Neural progenitor cell (in vitro differentiated cells): Measurements from ENCODE around the gene TMEM184A. TPM values are rescaled to one million over a fixed set of nuclear protein-coding genes. Genes with fewer than 3 reads are reported as not detected.

Experiments used
- DNase-seq: peaks from one replicate; pipeline ENCODE4 v3.0.0-alpha.2; 2016; ENCODE audit warnings: low spot score
- H2AFZ ChIP-seq: fragments of 200-600 bp; sonication (generic); replicated peaks from 2 replicates; pipeline ENCODE4 v1.6.1; 2016; ENCODE audit warnings: antibody characterized with exemption
- H3F3A ChIP-seq: fragments of 200-600 bp; sonication (generic); 2 replicates; pipeline ENCODE4 v1.6.1; 2016; ENCODE audit warnings: antibody characterized with exemption, low read depth
- H3K27ac ChIP-seq: fragments of 200-600 bp; sonication (generic); 2 replicates; pipeline ENCODE4 v1.5.1; 2016; ENCODE audit warnings: mild to moderate bottlenecking
- H3K27me3 ChIP-seq: fragments of 200-600 bp; sonication (generic); 2 replicates; pipeline ENCODE4 v1.6.1; 2016; ENCODE audit warnings: mild to moderate bottlenecking, moderate library complexity
- H3K36me3 ChIP-seq: fragments of 200-600 bp; sonication (generic); 2 replicates; pipeline ENCODE4 v1.5.1; 2016
- H3K4me1 ChIP-seq: fragments of 200-600 bp; sonication (generic); 2 replicates; pipeline ENCODE4 v1.6.1; 2016; ENCODE audit warnings: mixed run types
- H3K4me2 ChIP-seq: fragments of 200-600 bp; sonication (generic); 2 replicates; pipeline ENCODE4 v1.6.1; 2016
- H3K4me3 ChIP-seq: fragments of 200-600 bp; sonication (generic); 2 replicates; pipeline ENCODE4 v1.5.1; 2016
- H3K79me2 ChIP-seq: fragments of 200-600 bp; sonication (generic); 2 replicates; pipeline ENCODE4 v1.6.1; 2016; ENCODE audit warnings: low read depth
- H3K9ac ChIP-seq: fragments of 200-600 bp; sonication (generic); 2 replicates; pipeline ENCODE4 v1.6.1; 2016
- H3K9me3 ChIP-seq: fragments of 200-600 bp; sonication (generic); 2 replicates; pipeline ENCODE4 v1.5.1; 2016; ENCODE audit warnings: low read depth
- H4K20me1 ChIP-seq: fragments of 200-600 bp; sonication (generic); 2 replicates; pipeline ENCODE4 v1.6.1; 2016; ENCODE audit warnings: low read depth
- H3K27ac Mint-ChIP-seq: 3 replicates; pipeline ENCODE4 v1.8.0; 2021; ENCODE audit warnings: mixed read lengths
- H3K27me3 Mint-ChIP-seq: 2 replicates; pipeline ENCODE4 v1.8.0; 2022; ENCODE audit warnings: low read depth, mild to moderate bottlenecking, inconsistent platforms, moderate library complexity, mixed read lengths; ENCODE audit not compliant: insufficient read depth
- H3K36me3 Mint-ChIP-seq: 3 replicates; pipeline ENCODE4 v1.8.0; 2021; ENCODE audit warnings: mixed read lengths
- H3K4me1 Mint-ChIP-seq: 3 replicates; pipeline ENCODE4 v1.8.0; 2021; ENCODE audit warnings: mixed read lengths
- H3K4me3 Mint-ChIP-seq: 3 replicates; pipeline ENCODE4 v1.8.0; 2021; ENCODE audit warnings: mild to moderate bottlenecking, moderate library complexity, mixed read lengths
- H3K9me3 Mint-ChIP-seq: 3 replicates; pipeline ENCODE4 v1.8.0; 2020; ENCODE audit warnings: mixed read lengths
- EZH2 ChIP-seq: fragments of 200-600 bp; sonication (generic); IDR thresholded peaks from 2 replicates; pipeline ENCODE4 v1.6.1; 2017; ENCODE audit warnings: antibody characterized with exemption, mild to moderate bottlenecking, moderate library complexity
- EZH2phosphoT487 ChIP-seq: fragments of 200-600 bp; sonication (generic); IDR thresholded peaks from 2 replicates; pipeline ENCODE4 v1.6.1; 2017; ENCODE audit warnings: antibody characterized with exemption
- total RNA-seq: library from RNA; depleted of rRNA; stranded (reverse); fragments of >200 nt; gene quantifications from 2 replicates; pipeline ENCODE4 v1.2.3, GENCODE V29; 2015; ENCODE audit warnings: low replicate concordance
- TF ChIP-seq, protein P1 (sequence below): fragments of 200-600 bp; sonication (generic); IDR thresholded peaks from 2 replicates; pipeline ENCODE4 v1.5.1; 2017; ENCODE audit warnings: antibody characterized with exemption, mild to moderate bottlenecking

Gene TMEM184A
- total RNA-seq, 1 donor from 2014 or later = 0.17 TPM

DNA sequence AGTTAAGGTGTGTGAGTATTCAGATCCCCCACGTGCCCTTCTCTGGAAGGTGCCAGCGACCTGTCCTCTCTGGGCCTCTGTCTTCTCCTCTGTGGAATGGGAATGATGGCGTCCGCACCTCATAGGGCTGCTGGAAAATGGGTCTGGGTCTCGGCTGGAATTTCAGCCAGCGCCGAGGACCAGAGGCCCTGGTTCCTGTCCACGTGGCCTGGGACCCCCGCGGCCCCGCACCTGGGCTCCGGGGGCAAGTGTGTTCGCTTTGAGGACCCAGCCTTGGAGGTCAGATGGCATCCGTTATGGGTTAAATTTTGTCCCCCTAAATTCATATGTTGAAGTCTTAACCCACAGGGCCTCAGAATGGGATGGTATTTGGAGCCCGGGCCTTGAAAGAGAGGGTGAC, 46.4 kb upstream of the TMEM184A start:
- H3K4me2 ChIP-seq = no peak overlapping the region
- no peak overlapping the region for H3K9ac ChIP-seq
- no peaks in the 10 kb centered on the region for H4K20me1 ChIP-seq
- H2AFZ ChIP-seq = no peak overlapping the region
- H3F3A ChIP-seq = no peaks in the 10 kb centered on the region
- no peaks in the 10 kb centered on the region for H3K27me3 ChIP-seq
- no peak overlapping the region for H3K4me3 ChIP-seq
- H3K36me3 ChIP-seq = no peaks in the 10 kb centered on the region
- Mint-ChIP-seq H3K27me3 (no peaks in the 10 kb centered on the region), H3K9me3 (no peaks in the 10 kb centered on the region), H3K4me1 (peaks cover 14% of the 10 kb centered on the region), H3K27ac (no peak overlapping the region), H3K36me3 (no peaks in the 10 kb centered on the region), H3K4me3 (no peak overlapping the region)
- H3K27ac ChIP-seq = no peak overlapping the region
- H3K4me1 ChIP-seq = no peaks in the 10 kb centered on the region
- no peaks in the 10 kb centered on the region for H3K79me2 ChIP-seq
- no peak for DNase-seq
- TF ChIP-seq EZH2 (no peak), EZH2phosphoT487 (no peak)
- TF ChIP-seq, protein P1, sequence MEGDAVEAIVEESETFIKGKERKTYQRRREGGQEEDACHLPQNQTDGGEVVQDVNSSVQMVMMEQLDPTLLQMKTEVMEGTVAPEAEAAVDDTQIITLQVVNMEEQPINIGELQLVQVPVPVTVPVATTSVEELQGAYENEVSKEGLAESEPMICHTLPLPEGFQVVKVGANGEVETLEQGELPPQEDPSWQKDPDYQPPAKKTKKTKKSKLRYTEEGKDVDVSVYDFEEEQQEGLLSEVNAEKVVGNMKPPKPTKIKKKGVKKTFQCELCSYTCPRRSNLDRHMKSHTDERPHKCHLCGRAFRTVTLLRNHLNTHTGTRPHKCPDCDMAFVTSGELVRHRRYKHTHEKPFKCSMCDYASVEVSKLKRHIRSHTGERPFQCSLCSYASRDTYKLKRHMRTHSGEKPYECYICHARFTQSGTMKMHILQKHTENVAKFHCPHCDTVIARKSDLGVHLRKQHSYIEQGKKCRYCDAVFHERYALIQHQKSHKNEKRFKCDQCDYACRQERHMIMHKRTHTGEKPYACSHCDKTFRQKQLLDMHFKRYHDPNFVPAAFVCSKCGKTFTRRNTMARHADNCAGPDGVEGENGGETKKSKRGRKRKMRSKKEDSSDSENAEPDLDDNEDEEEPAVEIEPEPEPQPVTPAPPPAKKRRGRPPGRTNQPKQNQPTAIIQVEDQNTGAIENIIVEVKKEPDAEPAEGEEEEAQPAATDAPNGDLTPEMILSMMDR = no peak
- no peaks in the 10 kb centered on the region for H3K9me3 ChIP-seq

DNA sequence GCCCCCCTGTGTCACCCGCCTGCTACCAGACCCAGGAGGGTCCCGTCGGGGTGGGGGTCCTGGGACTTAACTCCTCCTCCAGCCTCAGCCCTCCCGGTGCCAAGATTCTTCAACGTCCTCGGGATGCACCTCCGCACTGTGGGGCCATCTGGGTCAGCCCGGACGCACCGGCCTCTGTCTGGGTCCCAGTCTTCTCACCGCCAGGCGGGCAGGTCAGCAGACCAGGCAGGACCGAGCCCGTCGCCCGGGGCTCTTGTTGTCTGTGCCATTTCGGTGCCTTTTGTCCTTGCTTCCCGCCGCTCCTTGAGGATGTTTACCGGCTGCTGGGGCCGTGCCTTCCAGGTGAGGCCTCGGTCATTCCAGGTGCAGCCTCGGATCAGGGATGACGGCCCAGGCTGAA, 46.0 kb upstream of the TMEM184A start:
- no peak for DNase-seq

DNA sequence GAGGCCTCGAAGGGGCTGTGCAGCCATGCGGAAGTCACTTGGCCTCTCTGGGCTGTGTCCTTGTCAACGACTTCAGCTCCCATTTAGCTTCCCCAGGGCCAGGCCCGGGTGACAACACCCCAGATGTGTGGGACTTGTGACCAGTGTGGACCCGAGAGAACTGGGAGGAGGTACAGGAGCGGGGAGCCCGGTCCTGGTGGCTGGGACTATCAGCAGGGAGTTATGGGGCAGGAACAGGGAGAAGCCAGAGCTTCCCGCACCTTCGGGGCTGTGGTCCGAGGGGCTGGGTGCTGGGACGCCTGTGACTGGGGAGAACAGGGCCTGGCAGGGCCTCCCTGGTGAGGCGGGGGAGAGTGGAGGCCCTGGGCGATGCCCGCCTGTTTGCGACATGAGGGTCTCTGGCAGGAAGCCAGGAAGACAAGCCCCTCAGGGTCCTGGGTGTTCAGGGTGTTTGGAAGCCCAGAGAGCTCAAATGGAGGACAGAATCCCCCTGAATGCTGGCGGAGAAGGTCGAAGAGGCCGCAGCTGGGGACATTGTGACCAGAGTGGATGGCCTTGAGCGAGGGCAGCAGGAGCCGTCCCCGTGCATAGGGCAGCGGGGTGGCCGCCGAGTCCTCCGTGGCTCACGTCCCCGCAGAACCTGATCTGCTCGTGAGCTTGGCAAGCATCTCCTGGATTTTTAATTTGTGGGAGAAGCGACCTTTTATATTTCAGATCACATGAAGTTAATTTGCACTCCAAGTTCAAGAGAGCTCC, 43.8 kb upstream of the TMEM184A start:
- Mint-ChIP-seq H3K4me1 (peaks cover 5% of the 10 kb centered on the region), H3K27me3 (peaks cover 5% of the 10 kb centered on the region), H3K4me3 (no peak overlapping the region), H3K27ac (no peak overlapping the region), H3K36me3 (no peaks in the 10 kb centered on the region), H3K9me3 (no peaks in the 10 kb centered on the region)
- H3K9me3 ChIP-seq = no peaks in the 10 kb centered on the region
- no peaks in the 10 kb centered on the region for H4K20me1 ChIP-seq
- no peaks in the 10 kb centered on the region for H3F3A ChIP-seq
- H3K36me3 ChIP-seq = no peaks in the 10 kb centered on the region
- no peaks in the 10 kb centered on the region for H3K4me1 ChIP-seq
- H3K27ac ChIP-seq = no peak overlapping the region
- no peak overlapping the region for H3K9ac ChIP-seq
- no peaks in the 10 kb centered on the region for H3K27me3 ChIP-seq
- no peak overlapping the region for H3K4me2 ChIP-seq
- DNase-seq = no peak
- no peaks in the 10 kb centered on the region for H3K79me2 ChIP-seq
- no peak for TF ChIP-seq EZH2phosphoT487
- TF ChIP-seq EZH2 = no peak
- TF ChIP-seq, protein P1 = no peak
- no peak overlapping the region for H2AFZ ChIP-seq
- no peak overlapping the region for H3K4me3 ChIP-seq

More for the DNA sequence above, 46.0 kb upstream of the TMEM184A start:
- Mint-ChIP-seq H3K9me3 (no peaks in the 10 kb centered on the region), H3K36me3 (no peaks in the 10 kb centered on the region), H3K4me1 (peaks cover 9% of the 10 kb centered on the region), H3K27me3 (no peaks in the 10 kb centered on the region), H3K4me3 (no peak overlapping the region), H3K27ac (no peak overlapping the region)
- Histone ChIP-seq H4K20me1 (no peaks in the 10 kb centered on the region), H3K4me1 (no peaks in the 10 kb centered on the region), H3K36me3 (no peaks in the 10 kb centered on the region), H3K4me3 (no peak overlapping the region), H3K27me3 (no peaks in the 10 kb centered on the region), H3K27ac (no peak overlapping the region), H3K9ac (no peak overlapping the region), H3K9me3 (no peaks in the 10 kb centered on the region), H3F3A (no peaks in the 10 kb centered on the region), H3K79me2 (no peaks in the 10 kb centered on the region), H3K4me2 (no peak overlapping the region), H2AFZ (no peak overlapping the region)
- TF ChIP-seq EZH2phosphoT487 (no peak), EZH2 (no peak)
- TF ChIP-seq, protein P1 = no peak
